Gastrocnemius medialis (tissue), 4 donors: ENCODE results near the gene ZNF521.

Source experiments
- POLR2A ChIP-seq, 2 donors: fragments of 450-650 bp; IDR thresholded peaks; one replicate each; pipeline ENCODE4 v1.6.1; 2017; ENCODE audit warnings: antibody characterized with exemption in 2 of 2, mild to moderate bottlenecking in 2 of 2, moderate library complexity in 2 of 2
- TF ChIP-seq, protein P1 (sequence below), 5 experiments: fragments of 450-650 bp in 3 of 5; fragments of 200-600 bp in 2 of 5; sonication (generic) in 2 of 5; IDR thresholded peaks in 4 of 5; conservative IDR thresholded peaks in 1 of 5; 1 replicate in 4 of 5; 2 replicates in 1 of 5; pipeline ENCODE4 v1.5.1; 2016 to 2019; ENCODE audit warnings: antibody characterized with exemption in 5 of 5, mild to moderate bottlenecking in 3 of 5, moderate library complexity in 3 of 5

- TF ChIP-seq POLR2A (IDR thresholded peaks at IDR 0.05) = no peak
- TF ChIP-seq, protein P1, sequence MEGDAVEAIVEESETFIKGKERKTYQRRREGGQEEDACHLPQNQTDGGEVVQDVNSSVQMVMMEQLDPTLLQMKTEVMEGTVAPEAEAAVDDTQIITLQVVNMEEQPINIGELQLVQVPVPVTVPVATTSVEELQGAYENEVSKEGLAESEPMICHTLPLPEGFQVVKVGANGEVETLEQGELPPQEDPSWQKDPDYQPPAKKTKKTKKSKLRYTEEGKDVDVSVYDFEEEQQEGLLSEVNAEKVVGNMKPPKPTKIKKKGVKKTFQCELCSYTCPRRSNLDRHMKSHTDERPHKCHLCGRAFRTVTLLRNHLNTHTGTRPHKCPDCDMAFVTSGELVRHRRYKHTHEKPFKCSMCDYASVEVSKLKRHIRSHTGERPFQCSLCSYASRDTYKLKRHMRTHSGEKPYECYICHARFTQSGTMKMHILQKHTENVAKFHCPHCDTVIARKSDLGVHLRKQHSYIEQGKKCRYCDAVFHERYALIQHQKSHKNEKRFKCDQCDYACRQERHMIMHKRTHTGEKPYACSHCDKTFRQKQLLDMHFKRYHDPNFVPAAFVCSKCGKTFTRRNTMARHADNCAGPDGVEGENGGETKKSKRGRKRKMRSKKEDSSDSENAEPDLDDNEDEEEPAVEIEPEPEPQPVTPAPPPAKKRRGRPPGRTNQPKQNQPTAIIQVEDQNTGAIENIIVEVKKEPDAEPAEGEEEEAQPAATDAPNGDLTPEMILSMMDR (IDR thresholded peaks at IDR 0.05 in 4 of 5, conservative IDR thresholded peaks at IDR 0.05 in 1 of 5) = no peak
These were observed 304.5 kb downstream of the ZNF521 start for GRCh38 chr18:25047421-25047820.
